ENCODE measurements around the gene GRM1. TPM values are rescaled to one million over a fixed set of nuclear protein-coding genes. Genes with fewer than 3 reads are reported as not detected.

Gene GRM1
- total RNA-seq, 2 donors from 2014 or later, result 0.57 to 0.62 TPM

- no peaks in the 10 kb centered on the region for H3K27me3 ChIP-seq (ENCODE audit: control insufficient read depth, insufficient read depth, low read length, poor library complexity, severe bottlenecking)
- peaks cover under 1% of the 10 kb centered on the region for H3K4me1 ChIP-seq (ENCODE audit: control insufficient read depth, insufficient read depth, low read length)
- no peaks in the 10 kb centered on the region for H3K9me3 ChIP-seq (ENCODE audit: control insufficient read depth, low read length)
- no peak overlapping the region for H3K27ac Mint-ChIP-seq
- H3K36me3 ChIP-seq (ENCODE audit: control insufficient read depth, insufficient read depth, low read length), result no peaks in the 10 kb centered on the region
- TF ChIP-seq, protein P1, sequence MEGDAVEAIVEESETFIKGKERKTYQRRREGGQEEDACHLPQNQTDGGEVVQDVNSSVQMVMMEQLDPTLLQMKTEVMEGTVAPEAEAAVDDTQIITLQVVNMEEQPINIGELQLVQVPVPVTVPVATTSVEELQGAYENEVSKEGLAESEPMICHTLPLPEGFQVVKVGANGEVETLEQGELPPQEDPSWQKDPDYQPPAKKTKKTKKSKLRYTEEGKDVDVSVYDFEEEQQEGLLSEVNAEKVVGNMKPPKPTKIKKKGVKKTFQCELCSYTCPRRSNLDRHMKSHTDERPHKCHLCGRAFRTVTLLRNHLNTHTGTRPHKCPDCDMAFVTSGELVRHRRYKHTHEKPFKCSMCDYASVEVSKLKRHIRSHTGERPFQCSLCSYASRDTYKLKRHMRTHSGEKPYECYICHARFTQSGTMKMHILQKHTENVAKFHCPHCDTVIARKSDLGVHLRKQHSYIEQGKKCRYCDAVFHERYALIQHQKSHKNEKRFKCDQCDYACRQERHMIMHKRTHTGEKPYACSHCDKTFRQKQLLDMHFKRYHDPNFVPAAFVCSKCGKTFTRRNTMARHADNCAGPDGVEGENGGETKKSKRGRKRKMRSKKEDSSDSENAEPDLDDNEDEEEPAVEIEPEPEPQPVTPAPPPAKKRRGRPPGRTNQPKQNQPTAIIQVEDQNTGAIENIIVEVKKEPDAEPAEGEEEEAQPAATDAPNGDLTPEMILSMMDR (conservative IDR thresholded peaks at IDR 0.05), result no peak
- no peak for DNase-seq
- H3K27ac ChIP-seq (ENCODE audit: low read depth, low read length), result no peak overlapping the region
- H3K27me3 Mint-ChIP-seq (ENCODE audit: insufficient read depth), result no peaks in the 10 kb centered on the region
- H3K4me1 Mint-ChIP-seq, result peaks cover 26% of the 10 kb centered on the region
- H3K9ac ChIP-seq (ENCODE audit: extremely low read depth, low read length, poor library complexity, severe bottlenecking), result no peak overlapping the region
- H3K9me3 Mint-ChIP-seq, result no peaks in the 10 kb centered on the region
- H3K4me3 Mint-ChIP-seq, result no peak overlapping the region
- no peak overlapping the region for H3K4me3 ChIP-seq (ENCODE audit: low read length)
- no peaks in the 10 kb centered on the region for H3K36me3 Mint-ChIP-seq (ENCODE audit: low read depth)
Observed at GRCh38 chr6:146297815-146298214, 269.0 kb downstream of the GRM1 start.

DNA sequence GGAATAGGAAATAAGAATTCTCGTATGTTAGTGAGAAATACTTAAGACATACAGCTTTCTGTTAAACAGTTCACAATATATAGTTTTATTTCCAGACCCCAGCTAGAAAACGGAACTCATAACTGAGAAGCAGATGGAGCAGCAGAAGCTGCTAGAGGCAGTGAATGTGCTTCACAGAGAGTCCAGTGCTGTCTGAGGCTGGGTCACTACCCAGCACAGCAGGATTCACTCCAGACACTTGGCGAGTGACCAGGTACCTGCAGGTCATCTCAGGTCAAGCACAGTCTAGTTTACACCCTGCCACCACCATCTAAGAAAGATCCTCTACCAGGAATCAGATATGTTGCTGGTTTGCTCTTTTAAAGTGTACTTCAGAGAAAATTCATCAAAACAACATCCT is 271.7 kb downstream of the GRM1 start:
- Mint-ChIP-seq H3K9me3 (no peaks in the 10 kb centered on the region), H3K4me3 (no peak overlapping the region), H3K36me3 (ENCODE audit: low read depth) (no peaks in the 10 kb centered on the region), H3K4me1 (peaks cover 42% of the 10 kb centered on the region), H3K27me3 (ENCODE audit: insufficient read depth) (no peaks in the 10 kb centered on the region), H3K27ac (no peak overlapping the region)
- no peak overlapping the region for H3K4me3 ChIP-seq (ENCODE audit: low read length)
- H3K36me3 ChIP-seq (ENCODE audit: control insufficient read depth, insufficient read depth, low read length), result no peaks in the 10 kb centered on the region
- H3K27me3 ChIP-seq (ENCODE audit: control insufficient read depth, insufficient read depth, low read length, poor library complexity, severe bottlenecking), result no peaks in the 10 kb centered on the region
- DNase-seq, result no peak
- no peak overlapping the region for H3K27ac ChIP-seq (ENCODE audit: low read depth, low read length)
- no peaks in the 10 kb centered on the region for H3K9me3 ChIP-seq (ENCODE audit: control insufficient read depth, low read length)
- no peak overlapping the region for H3K9ac ChIP-seq (ENCODE audit: extremely low read depth, low read length, poor library complexity, severe bottlenecking)
- TF ChIP-seq, protein P1 (conservative IDR thresholded peaks at IDR 0.05), result no peak
- WGBS, 2 experiments (ENCODE audit: insufficient coverage in 1 of 2, insufficient read length in 1 of 2), result 75 to 83% methylated on average over 1 to 3 of the region's 3 CpGs
- peaks cover 8% of the 10 kb centered on the region for H3K4me1 ChIP-seq (ENCODE audit: control insufficient read depth, insufficient read depth, low read length)

- Mint-ChIP-seq H3K9me3 (no peaks in the 10 kb centered on the region), H3K36me3 (ENCODE audit: low read depth) (no peaks in the 10 kb centered on the region), H3K4me3 (no peak overlapping the region), H3K27me3 (ENCODE audit: insufficient read depth) (no peaks in the 10 kb centered on the region), H3K27ac (no peak overlapping the region), H3K4me1 (peaks cover 42% of the 10 kb centered on the region)
- H3K27ac ChIP-seq (ENCODE audit: low read depth, low read length), result no peak overlapping the region
- peaks cover 8% of the 10 kb centered on the region for H3K4me1 ChIP-seq (ENCODE audit: control insufficient read depth, insufficient read depth, low read length)
- no peak for DNase-seq
- H3K9ac ChIP-seq (ENCODE audit: extremely low read depth, low read length, poor library complexity, severe bottlenecking), result no peak overlapping the region
- WGBS, 2 experiments (ENCODE audit: insufficient coverage in 1 of 2, insufficient read length in 1 of 2), result 93 to 100% methylated on average over 2 to 3 of the region's 3 CpGs
- no peak overlapping the region for H3K4me3 ChIP-seq (ENCODE audit: low read length)
- H3K36me3 ChIP-seq (ENCODE audit: control insufficient read depth, insufficient read depth, low read length), result no peaks in the 10 kb centered on the region
- TF ChIP-seq, protein P1 (conservative IDR thresholded peaks at IDR 0.05), result no peak
- H3K27me3 ChIP-seq (ENCODE audit: control insufficient read depth, insufficient read depth, low read length, poor library complexity, severe bottlenecking), result no peaks in the 10 kb centered on the region
- H3K9me3 ChIP-seq (ENCODE audit: control insufficient read depth, low read length), result no peaks in the 10 kb centered on the region
Observed at GRCh38 chr6:146301764-146302163, 272.9 kb downstream of the GRM1 start.

Measured in endodermal cell (in vitro differentiated cells).